H1 (cell line): ENCODE results near the gene RNPEPL1. TPM values are rescaled to one million over a fixed set of nuclear protein-coding genes. Genes with fewer than 3 reads are reported as not detected.
A peak's percentile ranks its signal among the peaks of the same experiment; 100 is the strongest.

Experiments used
- CTCF ChIA-PET: fragments of 300-600 bp; sonication (Branson Sonifier 250); formaldehyde crosslinking; loops from one replicate; lab custom pipeline; 2021; ENCODE audit not compliant: partially characterized antibody; lab: Charles Lee
- POLR2A ChIA-PET: fragments of 300-600 bp; sonication (Branson Sonifier 250); formaldehyde crosslinking; loops from one replicate; lab custom pipeline; 2021; ENCODE audit warnings: inconsistent platforms; ENCODE audit not compliant: partially characterized antibody; lab: Charles Lee
- DNase-seq, 2 experiments: peaks; one replicate each; pipeline versions ENCODE4 v3.0.0 to v3.0.0-alpha.2; 2010 to 2022; ENCODE audit warnings: low spot score in 2 of 2, low read depth in 1 of 2, mixed read lengths in 1 of 2
- FAIRE-seq: peaks from 2 replicates; lab custom pipeline; 2011; peaks lifted over from hg19 to GRCh38; lab: Jason Lieb, UNC
- H2AFZ ChIP-seq: 2 replicates; pipeline ENCODE4 v1.8.1; 2012; ENCODE audit warnings: low read length, inconsistent platforms
- H2AK5ac ChIP-seq: 2 replicates; pipeline ENCODE4 v1.6.1; 2013; ENCODE audit warnings: low read depth, low read length
- H2BK120ac ChIP-seq: replicated peaks from 2 replicates; pipeline ENCODE3; 2013; ENCODE audit warnings: low read depth, low read length, inconsistent platforms
- H2BK12ac ChIP-seq: 2 replicates; pipeline ENCODE4 v1.6.1; 2013; ENCODE audit warnings: low read depth, low read length
- H2BK15ac ChIP-seq: 2 replicates; pipeline ENCODE4 v1.6.1; 2013; ENCODE audit warnings: low read length
- H2BK20ac ChIP-seq: 2 replicates; pipeline ENCODE4 v1.6.1; 2013; ENCODE audit warnings: low read length
- H2BK5ac ChIP-seq: 2 replicates; pipeline ENCODE4 v1.6.1; 2013; ENCODE audit warnings: low read depth, low read length
- H3K14ac ChIP-seq: 2 replicates; pipeline ENCODE4 v1.6.1; 2013; ENCODE audit warnings: inconsistent platforms; ENCODE audit not compliant: insufficient read length
- H3K18ac ChIP-seq: 2 replicates; pipeline ENCODE4 v1.6.1; 2013; ENCODE audit warnings: low read length; ENCODE audit errors: extremely low read depth
- H3K23ac ChIP-seq: 2 replicates; pipeline ENCODE4 v1.6.1; 2013; ENCODE audit warnings: inconsistent platforms; ENCODE audit not compliant: insufficient read length
- H3K23me2 ChIP-seq: 2 replicates; pipeline ENCODE4 v1.6.1; 2013; ENCODE audit warnings: low read depth, low read length
- H3K27ac ChIP-seq: 2 replicates; pipeline ENCODE4 v1.6.1; 2011; ENCODE audit warnings: low read depth, low read length, inconsistent platforms
- H3K27me3 ChIP-seq, 4 experiments: replicated peaks in 1 of 4; 1 replicate in 1 of 4; 2 replicates in 3 of 4; pipeline versions ENCODE4 v1.6.1 to v1.8.1; 2011 to 2013; ENCODE audit warnings: low read length in 3 of 4, mild to moderate bottlenecking in 3 of 4, inconsistent platforms in 2 of 4, mixed read lengths in 2 of 4, moderate library complexity in 1 of 4; ENCODE audit not compliant: control insufficient read depth in 3 of 4, insufficient read depth in 3 of 4; ENCODE audit errors: extremely low read depth in 1 of 4
- H3K36me3 ChIP-seq, 4 experiments: 2 replicates each; pipeline versions ENCODE4 v1.6.1 to v1.8.1; 2011 to 2013; ENCODE audit warnings: mild to moderate bottlenecking in 4 of 4, low read length in 3 of 4, moderate library complexity in 2 of 4, control low read depth in 1 of 4, inconsistent platforms in 1 of 4; ENCODE audit not compliant: insufficient read depth in 4 of 4, control insufficient read depth in 2 of 4
- H3K4ac ChIP-seq: replicated peaks from 2 replicates; pipeline ENCODE3; 2013; ENCODE audit warnings: low read length, low read depth, mixed read lengths, inconsistent platforms; ENCODE audit not compliant: insufficient read length
- H3K4me1 ChIP-seq, 4 experiments: replicated peaks in 1 of 4; 1 replicate in 1 of 4; 2 replicates in 3 of 4; pipeline versions ENCODE4 v1.6.1 to v1.8.1; 2011 to 2013; ENCODE audit warnings: low read length in 3 of 4, inconsistent platforms in 2 of 4, mixed read lengths in 1 of 4; ENCODE audit not compliant: insufficient read depth in 4 of 4, control insufficient read depth in 3 of 4
- H3K4me2 ChIP-seq, 2 experiments: 2 replicates each; pipeline versions ENCODE4 v1.6.1 to v1.8.1; 2011 to 2013; ENCODE audit warnings: low read depth in 2 of 2, low read length in 2 of 2, control low read depth in 1 of 2, inconsistent platforms in 1 of 2, mild to moderate bottlenecking in 1 of 2; ENCODE audit not compliant: insufficient read depth in 1 of 2
- H3K4me3 ChIP-seq, 4 experiments: fragments of 200-600, 300-600 bp in 1 of 4; sonication (generic), shearing (Covaris generic), sonication (Bioruptor Twin) in 1 of 4; 2 replicates each; pipeline versions ENCODE4 v1.5.1 to v1.8.1; 2011 to 2016; ENCODE audit warnings: low read length in 4 of 4, low read depth in 3 of 4, control low read depth in 2 of 4, inconsistent platforms in 2 of 4, mild to moderate bottlenecking in 2 of 4, mixed read lengths in 1 of 4, moderate library complexity in 1 of 4; ENCODE audit not compliant: insufficient read depth in 2 of 4; ENCODE audit errors: extremely low read depth in 1 of 4
- H3K56ac ChIP-seq: replicated peaks from 2 replicates; pipeline ENCODE3; 2013; ENCODE audit warnings: low read depth, mild to moderate bottlenecking, mixed read lengths, low read length, inconsistent platforms; ENCODE audit not compliant: insufficient read length
- H3K79me1 ChIP-seq: 2 replicates; pipeline ENCODE4 v1.6.1; 2013; ENCODE audit warnings: low read depth, low read length, control low read depth
- H3K79me2 ChIP-seq, 2 experiments: 2 replicates each; pipeline versions ENCODE4 v1.6.1 to v1.8.1; 2012 to 2013; ENCODE audit warnings: low read length in 2 of 2, mild to moderate bottlenecking in 2 of 2, inconsistent platforms in 1 of 2; ENCODE audit not compliant: insufficient read depth in 2 of 2, control insufficient read depth in 1 of 2
- H3K9ac ChIP-seq, 4 experiments: replicated peaks in 1 of 4; 1 replicate in 1 of 4; 2 replicates in 3 of 4; pipeline versions ENCODE4 v1.6.1 to v1.8.1; 2011 to 2013; ENCODE audit warnings: low read depth in 3 of 4, low read length in 3 of 4, control low read depth in 2 of 4, mild to moderate bottlenecking in 2 of 4, moderate library complexity in 2 of 4, inconsistent platforms in 1 of 4; ENCODE audit errors: extremely low read depth in 1 of 4
- H3K9me3 ChIP-seq, 2 experiments: 2 replicates each; pipeline versions ENCODE4 v1.6.1 to v1.8.1; 2012 to 2013; ENCODE audit warnings: mild to moderate bottlenecking in 2 of 2, moderate library complexity in 2 of 2, control low read depth in 1 of 2, inconsistent platforms in 1 of 2, low read depth in 1 of 2, low read length in 1 of 2, mixed read lengths in 1 of 2; ENCODE audit not compliant: insufficient read depth in 2 of 2
- H4K20me1 ChIP-seq, 2 experiments: replicated peaks in 1 of 2; 2 replicates each; pipeline versions ENCODE3 to v1.8.1; 2011 to 2013; ENCODE audit warnings: inconsistent platforms in 2 of 2, low read length in 2 of 2, mild to moderate bottlenecking in 1 of 2; ENCODE audit not compliant: insufficient read depth in 2 of 2, control insufficient read depth in 1 of 2
- H4K5ac ChIP-seq: 2 replicates; pipeline ENCODE4 v1.6.1; 2013; ENCODE audit warnings: low read length, low read depth, mixed read lengths, inconsistent platforms; ENCODE audit not compliant: insufficient read length
- H4K8ac ChIP-seq: 2 replicates; pipeline ENCODE4 v1.8.0; 2013; ENCODE audit warnings: mild to moderate bottlenecking, moderate library complexity, low read length, inconsistent platforms; ENCODE audit not compliant: insufficient read depth; ENCODE audit errors: extremely low read depth
- H4K91ac ChIP-seq: replicated peaks from 2 replicates; pipeline ENCODE3; 2013; ENCODE audit warnings: low read length, mixed read lengths, inconsistent platforms; ENCODE audit not compliant: insufficient read length
- CREB1 ChIP-seq: IDR thresholded peaks from 2 replicates; pipeline ENCODE4 v1.6.1; 2012; ENCODE audit warnings: inconsistent platforms
- KDM4A ChIP-seq: IDR thresholded peaks from one replicate; pipeline ENCODE4 v1.7.1; 2012; ENCODE audit warnings: low read depth, mild to moderate bottlenecking, moderate library complexity, low read length, inconsistent platforms; ENCODE audit not compliant: severe bottlenecking
- MAX ChIP-seq: IDR thresholded peaks from 2 replicates; pipeline ENCODE4 v1.6.1; 2012; ENCODE audit warnings: inconsistent platforms
- POLR2A ChIP-seq, 2 experiments: IDR thresholded peaks; 1 replicate in 1 of 2; 2 replicates in 1 of 2; pipeline ENCODE4 v1.6.1; 2011; ENCODE audit warnings: low read depth in 2 of 2, low read length in 2 of 2, mild to moderate bottlenecking in 2 of 2; ENCODE audit errors: control extremely low read depth in 1 of 2
- RAD21 ChIP-seq, 2 experiments: IDR thresholded peaks in 1 of 2; conservative IDR thresholded peaks in 1 of 2; 2 replicates each; pipeline ENCODE4 v1.6.1; 2011; ENCODE audit warnings: low read depth in 2 of 2, low read length in 2 of 2, improper control_type of control experiment in 1 of 2, inconsistent platforms in 1 of 2, mild to moderate bottlenecking in 1 of 2, moderate library complexity in 1 of 2
- WGBS, 2 experiments: shearing (Covaris generic) in 1 of 2; methylation state at CpG; one replicate each; pipeline versions ENCODE4 v1.1.6 to v1.1.7; 2013 to 2015; ENCODE audit warnings: low lambda C conversion rate in 2 of 2, mixed read lengths in 2 of 2, inconsistent platforms in 1 of 2, low coverage in 1 of 2, missing lambda C conversion rate in 1 of 2; ENCODE audit not compliant: insufficient replicate concordance in 2 of 2, insufficient coverage in 1 of 2, insufficient read length in 1 of 2; ENCODE audit errors: extremely low coverage in 1 of 2, missing lambda C conversion rate in 1 of 2; 5-methylcytosine and 5-hydroxymethylcytosine counted together
- polyA plus RNA-seq, 7 experiments: library from polyadenylated mRNA; depleted of rRNA in 3 of 7; stranded (reverse) in 5 of 7; unstranded in 2 of 7; fragments of >200 nt in 5 of 7; fragments of 200-250 nt in 2 of 7; gene quantifications; 1 replicate in 5 of 7; 2 replicates in 1 of 7; 4 replicates in 1 of 7; pipeline versions ENCODE4 v1.2.1 to v1.2.3, GENCODE V29; 2011 to 2013; ENCODE audit warnings: missing spikeins in 2 of 7, mixed read lengths in 2 of 7
- total RNA-seq: library from RNA; stranded (reverse); fragmentation: NEBNext Ultra II Directional; extraction: Animal tissue kit (Norgen Biotek cat#: 25700); gene quantifications from 2 replicates; pipeline ENCODE4 v1.2.1, GENCODE V29; 2021
- TF ChIP-seq, protein P1 (sequence below): IDR thresholded peaks from 2 replicates; pipeline ENCODE4 v1.6.1; 2012; ENCODE audit warnings: inconsistent platforms

RNPEPL1 gene
- total and polyA plus RNA-seq, 2 of the 8 experiments (the other 6 are each of a cell fraction or from before 2014, with no cell fraction given) = 9.0 to 11.3 TPM

- Histone ChIP-seq H3K23ac (no peak overlapping the region), H3K27me3 (peaks cover 3 to 33% (median 22%) of the 10 kb centered on the region in 4 experiments), H3K36me3 (no peaks in the 10 kb centered on the region; a peak in 1 of 8 replicates), H3K18ac (no peak overlapping the region), H4K8ac (peak overlapping the region; percentile 69; the same call in 1 of the 2 replicates), H3K9ac (no peak overlapping the region), H3K4ac (no peak overlapping the region), H3K14ac (no peak overlapping the region), H3K4me2 (peak overlapping the region; percentile 60 to 77), H2BK15ac (no peak overlapping the region), H2BK120ac (no peak overlapping the region), H4K5ac (no peak overlapping the region), H3K9me3 (no peaks in the 10 kb centered on the region), H2AK5ac (no peak overlapping the region), H2BK5ac (no peak overlapping the region), H2BK20ac (no peak overlapping the region), H4K20me1 (peaks cover 0 to 4% of the 10 kb centered on the region in 2 experiments), H3K79me2 (no peaks in the 10 kb centered on the region), H2BK12ac (no peak overlapping the region), H4K91ac (no peak overlapping the region), H3K27ac (no peak overlapping the region), H3K79me1 (0 out of 2 replicates have a peak, but pooled peaks cover 2% of the 10 kb centered on the region), H3K56ac (no peak overlapping the region), H2AFZ (no peak overlapping the region), H3K23me2 (peaks cover 4% of the 10 kb centered on the region; the same call in 1 of the 2 replicates), H3K4me3 (peak overlapping the region in 1 of 4 experiments; percentile 55; a peak in 2 of 8 replicates), H3K4me1 (peaks cover 0 to 16% (median 10%) of the 10 kb centered on the region in 4 experiments; a peak in 5 of 7 replicates)
- POLR2A ChIA-PET = interaction anchor here (0.9 kb wide), 1 partner anchor 9 kb away, joined by 4 read pairs; no protein-coding TSS in a partner anchor
- DNase-seq (peak in 1 of 2 experiments; percentile 54), FAIRE-seq (no peak)
- CTCF ChIA-PET = interaction anchor here (0.9 to 2.4 kb wide), 7 partner anchors 9 to 108 kb away, joined by 3 to 11 read pairs (median 4); partner anchors contain the start of gene CAPN10
- peak; percentile 18 for TF ChIP-seq KDM4A
- TF ChIP-seq, protein P1, sequence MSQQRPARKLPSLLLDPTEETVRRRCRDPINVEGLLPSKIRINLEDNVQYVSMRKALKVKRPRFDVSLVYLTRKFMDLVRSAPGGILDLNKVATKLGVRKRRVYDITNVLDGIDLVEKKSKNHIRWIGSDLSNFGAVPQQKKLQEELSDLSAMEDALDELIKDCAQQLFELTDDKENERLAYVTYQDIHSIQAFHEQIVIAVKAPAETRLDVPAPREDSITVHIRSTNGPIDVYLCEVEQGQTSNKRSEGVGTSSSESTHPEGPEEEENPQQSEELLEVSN = peak; percentile 87
- 0 out of 2 replicates have a peak, but pooled peaks have one; percentile 0 for TF ChIP-seq CREB1
- no peak for TF ChIP-seq RAD21 (IDR thresholded peaks at IDR 0.05 in 1 of 2, conservative IDR thresholded peaks at IDR 0.05 in 1 of 2; ENCODE audit: low read depth in 2 of 2, low read length in 2 of 2)
- TF ChIP-seq MAX = peak; percentile 65; the same call in 1 of the 2 replicates
- TF ChIP-seq POLR2A (IDR thresholded peaks at IDR 0.05; ENCODE audit: control extremely low read depth in 1 of 2, low read depth in 2 of 2, low read length in 2 of 2) = no peak
- 52% methylated on average over 33 of the region's 51 CpGs; no CpG with 5 or more reads in 1 of the 2 experiments for WGBS, 2 experiments
Measured at GRCh38 chr2:240557101-240557751, 11.1 kb upstream of the RNPEPL1 start.
